HG03159 (cell line): Measurements from ENCODE around the gene GSPT2.
A peak's percentile ranks its signal among the peaks of the same experiment; 100 is the strongest.
"Not testable (repeated sequence)": the region's sequence is repeated elsewhere in the genome, so short reads cannot be mapped to it uniquely, and the experiment has no call there.

Experiments used
- ATAC-seq: cut with Tn5 transposase; IDR thresholded peaks from one replicate; pipeline ENCODE4 v1.9.1; 2021; ENCODE audit warnings: mild to moderate bottlenecking, moderate library complexity; ENCODE audit not compliant: unreplicated experiment

Gene GSPT2

GRCh38 chrX:51743179-51743957 lies at the start of gene GSPT2:
GSPT2 (plus strand) TSS chrX:51743442; CDS start chrX:51743627, 185 bp downstream.
- ATAC-seq, result peak; percentile 90

- ATAC-seq, result no peak
These were observed 49.0 kb upstream of the GSPT2 start for GRCh38 chrX:51694254-51694653.

- no peak for ATAC-seq
These were observed 45.8 kb upstream of the GSPT2 start for GRCh38 chrX:51697397-51697796.

DNA sequence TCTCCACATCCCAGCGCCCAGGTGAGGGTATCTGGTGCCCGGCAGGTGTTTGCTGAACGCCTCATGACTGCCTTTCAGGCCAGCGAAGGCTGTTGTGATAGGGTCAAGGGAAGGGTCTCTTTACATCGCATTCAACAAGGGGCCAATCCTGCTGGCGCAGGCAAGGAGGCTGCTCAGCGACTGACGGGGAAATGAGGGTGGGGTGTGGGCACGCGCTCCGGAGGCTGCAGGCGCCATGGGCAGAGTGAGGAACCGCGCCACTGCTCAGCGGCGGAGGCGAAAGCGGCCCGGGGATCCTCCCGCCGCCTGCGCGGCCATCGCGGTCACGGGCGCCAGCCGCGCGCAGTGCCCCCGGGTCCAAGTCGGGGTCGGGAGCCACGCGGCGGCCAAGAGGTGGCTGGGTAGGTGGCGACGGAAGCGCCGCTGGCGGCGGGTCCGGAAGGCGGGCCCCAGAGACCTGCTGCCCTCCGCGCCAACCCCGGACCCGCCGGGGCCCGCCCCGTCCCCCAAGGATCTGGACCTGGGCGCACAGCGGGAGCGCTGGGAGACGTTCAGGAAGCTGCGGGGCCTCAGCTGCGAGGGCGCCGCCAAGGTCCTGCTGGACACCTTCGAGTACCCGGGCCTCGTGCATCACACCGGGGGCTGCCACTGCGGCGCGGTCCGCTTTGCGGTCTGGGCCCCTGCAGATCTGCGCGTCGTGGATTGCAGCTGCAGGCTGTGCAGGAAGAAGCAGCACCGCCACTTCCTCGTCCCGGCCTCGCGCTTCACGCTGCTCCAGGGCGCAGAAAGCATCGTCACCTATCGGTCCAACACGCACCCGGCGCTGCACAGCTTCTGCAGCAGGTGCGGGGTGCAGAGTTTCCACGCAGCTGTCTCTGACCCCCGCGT lies 32.7 kb upstream of the GSPT2 start, which contains the start of gene CENPVL1:
Gene CENPVL1, plus strand, starts transcription at position 236 of the 888 bp plus-strand sequence. Its CDS starts 0 bp downstream, at position 236.
- not testable (repeated sequence) for ATAC-seq

DNA sequence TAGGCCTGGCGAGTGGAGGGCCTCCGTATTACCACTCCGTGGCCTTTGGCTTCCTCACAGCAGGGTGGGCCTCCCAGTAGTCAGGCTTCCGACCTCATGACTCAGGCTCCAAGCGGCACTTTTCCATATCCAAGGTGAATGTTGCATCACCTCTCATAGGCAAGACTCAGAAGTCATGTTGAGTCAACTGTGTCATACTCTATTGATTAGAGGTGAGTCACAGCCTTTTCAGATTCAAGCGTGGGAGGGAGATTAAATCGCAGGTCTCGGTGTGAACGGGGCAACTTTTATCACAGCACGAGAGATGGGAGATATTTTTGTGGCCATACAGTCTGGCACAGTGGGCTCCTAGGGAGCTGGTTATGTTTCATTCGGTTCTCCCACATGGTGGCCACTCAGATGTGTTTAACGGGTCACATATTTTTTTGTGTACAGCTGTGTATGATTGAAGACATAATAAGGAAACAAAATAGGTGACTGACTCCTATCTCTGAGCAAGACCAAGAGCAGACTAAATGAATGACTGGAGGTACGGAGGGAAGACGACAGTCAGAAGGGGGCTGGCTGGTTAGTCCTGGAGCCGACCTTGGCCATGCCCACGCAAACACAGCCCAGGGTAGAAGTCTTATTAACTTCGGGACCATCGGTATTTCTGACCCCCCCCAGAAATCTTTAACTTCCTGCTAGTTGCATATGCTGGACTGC lies 30.1 kb upstream of the GSPT2 start:
- ATAC-seq, result not testable (repeated sequence)

GRCh38 chrX:51728202-51728601 lies 15.0 kb upstream of the GSPT2 start:
- no peak for ATAC-seq

GRCh38 chrX:51737091-51737490 lies 6.2 kb upstream of the GSPT2 start:
- no peak for ATAC-seq

GRCh38 chrX:51742586-51742985 lies 656 bp upstream of the GSPT2 start:
- no peak for ATAC-seq

- ATAC-seq, result no peak
These were observed 4.4 kb downstream of the GSPT2 start for GRCh38 chrX:51747671-51748070.

DNA sequence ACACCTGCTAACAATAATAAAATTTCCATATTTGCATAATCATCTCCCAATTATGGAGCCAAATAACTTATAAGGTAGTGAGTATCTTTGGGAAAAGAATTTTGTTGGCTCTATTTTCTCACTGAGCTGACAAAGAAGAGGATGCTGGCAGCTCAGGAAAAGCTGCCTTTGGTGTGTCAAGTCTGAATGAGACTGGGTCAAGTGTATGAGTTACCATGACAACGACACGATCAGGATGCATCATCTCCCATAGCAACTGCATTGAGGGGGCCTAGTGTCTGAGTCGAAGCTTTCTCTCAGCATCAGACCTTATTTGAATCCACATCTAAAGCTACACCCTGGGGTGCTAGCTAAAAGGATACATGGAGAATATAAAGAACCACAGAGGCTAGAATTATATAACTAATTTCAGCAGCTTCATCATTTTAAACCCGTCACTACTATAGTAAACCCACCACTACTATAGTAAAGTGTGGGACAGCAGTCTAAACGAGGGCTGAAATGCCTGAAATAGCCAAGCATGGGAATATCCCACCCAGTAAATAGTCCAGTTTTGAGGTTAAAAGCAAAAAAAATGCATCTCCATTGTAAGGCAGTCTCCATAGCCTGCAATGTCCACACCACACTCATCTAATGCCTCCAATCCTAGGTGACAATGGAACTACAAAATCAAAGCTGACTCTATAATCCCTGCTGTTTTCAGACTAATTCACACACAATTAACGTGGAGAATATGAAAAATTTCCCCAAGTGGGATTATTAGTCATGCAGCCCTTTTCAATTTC lies 16.0 kb downstream of the GSPT2 start:
- no peak for ATAC-seq

- no peak for ATAC-seq
These were observed 17.4 kb downstream of the GSPT2 start for GRCh38 chrX:51760657-51761056.

DNA sequence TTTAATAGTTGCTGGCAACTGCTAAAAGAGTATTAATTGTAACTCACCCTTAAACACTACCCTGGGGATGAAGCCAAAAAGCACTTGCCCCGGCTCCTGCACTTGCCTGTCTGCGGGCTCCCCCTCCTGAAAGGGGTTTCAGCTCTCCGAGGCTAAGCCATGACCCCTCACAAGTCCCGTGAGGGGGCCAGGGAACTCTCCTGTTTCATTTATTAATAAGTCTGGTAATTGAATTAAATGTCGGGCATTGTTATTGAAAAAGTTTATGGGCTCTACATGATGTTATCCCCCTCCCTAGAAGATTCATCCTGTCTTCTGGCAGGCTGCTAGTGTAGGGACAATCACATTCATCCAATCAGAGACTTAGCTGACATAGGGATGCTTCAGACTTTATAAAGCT lies 23.3 kb downstream of the GSPT2 start:
- ATAC-seq, result no peak

DNA sequence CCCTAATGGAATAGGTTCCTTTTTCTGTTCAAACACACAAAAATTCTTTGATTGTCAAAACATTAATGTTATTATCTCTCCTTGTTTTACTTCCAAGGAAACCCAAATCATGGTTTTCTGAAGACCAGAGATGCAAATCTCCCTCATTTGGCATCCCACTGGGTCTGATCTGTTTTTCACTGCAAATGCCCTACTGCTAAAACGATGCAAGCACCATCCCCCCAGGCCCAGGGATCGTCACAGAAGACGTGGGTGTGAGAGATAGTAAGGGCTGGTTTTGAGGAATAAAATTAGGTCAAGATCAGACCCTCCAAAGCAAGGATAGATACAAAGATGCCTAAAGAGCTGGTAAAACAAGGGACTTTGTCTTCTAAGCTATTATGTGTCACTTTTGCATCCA lies 33.6 kb downstream of the GSPT2 start:
- ATAC-seq, result no peak

- no peak for ATAC-seq
These were observed 36.1 kb downstream of the GSPT2 start for GRCh38 chrX:51779306-51779705.

DNA sequence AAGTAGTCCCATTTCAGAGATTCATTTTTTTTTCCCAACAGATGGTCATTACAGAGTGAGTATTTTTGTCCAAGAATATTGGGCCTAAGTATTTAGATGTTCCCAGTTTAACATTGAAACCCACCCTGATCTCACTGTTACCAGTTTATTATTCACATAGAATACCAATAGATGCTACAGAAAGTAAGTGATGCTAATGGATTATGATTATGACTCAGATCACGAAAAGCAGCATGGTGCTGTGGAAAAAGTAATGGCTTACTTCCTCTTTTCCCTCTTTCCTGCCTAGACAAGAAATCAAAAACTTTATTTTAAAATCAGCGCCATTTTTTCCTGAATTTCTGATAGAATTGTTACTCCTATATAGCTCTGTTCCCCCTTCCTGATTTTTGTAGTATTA lies 51.9 kb downstream of the GSPT2 start:
- ATAC-seq, result no peak
